Nucleus accumbens (tissue), 56 donors: ENCODE measurements around the gene SAMD13.
"Not testable (repeated sequence)": the region's sequence is repeated elsewhere in the genome, so short reads cannot be mapped to it uniquely, and the experiment has no call there.

Experiments used
- DNase-seq, 56 donors: peaks; one replicate each; lab custom pipeline; 2025; lab: John Stamatoyannopoulos, UW

SAMD13 gene

DNA sequence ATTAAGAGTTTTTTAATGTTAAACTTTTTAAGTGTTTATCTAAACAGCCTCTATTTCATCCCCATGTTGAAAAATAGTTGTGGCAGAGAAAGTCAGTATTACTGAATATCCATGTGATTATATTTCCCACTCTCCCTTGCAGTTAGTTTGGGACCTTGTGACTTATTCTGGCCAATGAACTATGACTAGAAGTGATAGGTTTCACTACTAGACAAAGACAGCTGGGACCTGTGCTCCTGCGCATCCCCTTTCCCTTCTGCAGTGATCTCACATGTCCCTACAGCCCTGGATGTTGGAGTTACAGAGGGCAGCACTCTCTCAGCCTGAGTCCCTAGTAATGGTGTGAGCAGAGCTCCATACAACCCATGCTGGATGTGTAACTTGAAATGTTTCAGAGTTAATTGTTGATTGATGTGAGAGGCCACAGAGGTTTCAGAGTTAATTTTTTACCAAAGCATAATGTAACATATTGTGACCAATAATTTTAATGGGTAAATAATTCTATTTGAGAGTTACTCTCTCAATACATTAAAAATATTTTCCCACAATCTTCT lies 18.7 kb upstream of the SAMD13 start:
- DNase-seq: no peak

DNA sequence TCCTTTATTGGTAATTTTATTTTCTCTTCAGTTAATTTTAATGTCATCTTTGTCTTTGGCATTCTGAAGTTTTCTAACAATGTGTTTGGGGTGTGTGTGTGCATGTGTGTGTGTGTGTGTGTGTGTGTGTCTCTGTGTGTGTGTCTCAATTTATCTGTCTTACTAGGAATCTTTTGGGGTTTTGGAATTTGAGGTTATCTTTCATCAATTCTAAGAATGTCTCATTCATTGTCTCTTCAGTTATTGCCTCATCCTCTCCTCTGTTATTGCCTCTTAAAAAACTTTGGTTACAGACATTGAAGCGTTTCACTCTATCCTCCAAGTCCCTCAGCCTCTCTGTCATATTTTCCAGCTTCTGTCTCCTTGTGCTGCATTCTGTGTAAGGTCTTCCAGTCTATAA lies 18.1 kb upstream of the SAMD13 start:
- DNase-seq: no peak

DNA sequence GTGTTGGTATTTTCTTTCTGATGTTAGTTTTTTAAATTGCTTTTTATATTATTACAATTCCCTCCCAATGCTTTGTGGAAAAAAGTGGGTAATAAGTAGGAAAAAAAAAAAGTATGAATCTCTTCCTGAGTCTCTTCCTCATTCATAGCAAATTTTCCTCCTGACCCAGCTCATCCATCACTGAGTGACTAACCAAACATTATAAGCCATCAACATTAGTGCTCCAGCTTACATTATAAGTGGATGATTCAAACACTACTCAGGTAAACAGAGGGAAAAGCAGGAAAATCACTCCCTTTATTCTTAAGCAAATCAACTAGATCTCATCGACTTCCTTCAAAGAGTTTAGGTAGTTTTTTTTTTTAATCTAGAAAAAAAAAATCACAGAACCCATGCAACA lies 15.4 kb upstream of the SAMD13 start:
- no peak for DNase-seq

DNA sequence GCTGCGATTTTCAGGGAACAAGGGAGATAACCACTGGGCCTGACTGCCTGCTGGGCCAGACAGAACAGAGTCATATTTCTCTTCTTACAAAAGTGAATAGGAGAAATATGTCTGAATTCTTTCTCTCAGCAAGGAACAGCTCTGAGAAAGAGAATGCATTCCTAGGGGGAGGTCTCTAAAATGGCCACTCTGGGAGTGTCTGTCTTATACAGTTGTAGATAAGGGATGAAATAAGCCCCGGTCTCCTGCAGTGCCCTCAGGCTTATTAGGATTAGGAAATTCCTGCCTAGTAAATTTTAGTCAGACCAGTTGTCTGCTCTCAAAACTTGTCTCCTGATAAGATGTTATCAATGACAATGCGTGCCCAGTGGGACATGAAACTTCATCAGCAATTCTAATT lies 14.1 kb upstream of the SAMD13 start:
- DNase-seq: not testable (repeated sequence)

DNA sequence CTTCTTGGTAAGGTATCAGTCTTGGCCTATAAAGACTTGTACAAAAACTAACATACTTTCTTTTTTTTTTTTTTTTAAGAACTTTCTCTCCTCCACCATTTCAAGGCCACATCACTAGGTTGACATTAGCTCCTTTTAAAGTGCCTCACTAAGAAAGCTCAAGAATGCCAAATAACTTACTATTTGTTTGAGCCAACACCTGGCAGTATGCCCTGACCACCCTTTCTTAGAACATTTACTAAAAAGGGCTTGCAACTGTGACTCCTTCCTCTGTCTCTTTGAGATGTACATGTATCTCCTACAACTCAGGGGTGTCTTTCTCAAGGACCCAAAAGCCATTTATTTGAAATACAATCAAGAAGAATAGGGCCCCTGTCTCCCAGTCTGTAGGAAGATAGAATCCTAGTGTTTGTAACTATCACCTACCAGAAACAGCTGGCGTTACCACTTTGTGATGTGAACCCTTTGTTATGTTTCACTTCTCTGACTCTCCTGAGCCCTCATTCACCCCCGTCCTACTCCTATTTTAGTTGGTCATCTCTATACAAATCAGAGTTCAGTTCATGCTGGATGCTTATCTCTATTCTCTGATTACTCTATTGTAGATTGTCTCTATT lies 12.2 kb upstream of the SAMD13 start:
- DNase-seq: peak in 4 of 56 donors; percentile 2 to 16 (median 7)

DNA sequence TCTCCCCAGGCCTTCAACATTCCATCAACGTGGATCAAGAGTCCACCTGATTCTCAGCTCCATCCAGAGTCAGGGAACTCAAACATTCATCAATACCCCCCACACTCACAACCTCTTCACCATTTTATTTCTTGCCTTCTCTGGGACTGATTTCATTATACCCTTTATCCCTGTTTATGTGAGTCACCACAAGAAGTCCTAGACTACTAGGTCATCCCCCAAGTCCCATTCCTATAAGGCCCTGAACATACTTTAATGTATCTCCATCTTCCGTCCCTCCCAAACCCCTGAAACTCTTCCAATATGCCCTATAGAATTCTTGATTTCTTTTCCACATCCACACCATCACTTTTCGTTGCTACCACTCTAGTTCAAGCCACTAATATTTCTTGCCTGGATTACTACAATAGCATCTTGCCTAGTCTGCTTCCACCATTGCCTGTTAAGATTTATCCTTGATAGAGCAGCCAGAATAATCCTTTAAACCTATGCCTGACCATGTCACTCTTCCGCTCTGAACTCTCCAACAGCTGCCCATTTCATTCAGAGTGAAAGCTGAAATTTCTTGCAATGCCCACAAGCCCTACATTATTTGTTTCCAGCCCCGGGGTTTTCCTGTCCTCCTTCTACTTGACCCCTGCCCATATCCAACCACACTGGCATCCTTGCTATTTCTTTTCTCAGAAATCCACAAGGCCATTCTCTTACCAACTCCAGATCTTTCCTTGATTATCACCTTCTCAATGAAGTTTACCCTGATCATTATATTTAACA lies 9.4 kb upstream of the SAMD13 start:
- DNase-seq: no peak

DNA sequence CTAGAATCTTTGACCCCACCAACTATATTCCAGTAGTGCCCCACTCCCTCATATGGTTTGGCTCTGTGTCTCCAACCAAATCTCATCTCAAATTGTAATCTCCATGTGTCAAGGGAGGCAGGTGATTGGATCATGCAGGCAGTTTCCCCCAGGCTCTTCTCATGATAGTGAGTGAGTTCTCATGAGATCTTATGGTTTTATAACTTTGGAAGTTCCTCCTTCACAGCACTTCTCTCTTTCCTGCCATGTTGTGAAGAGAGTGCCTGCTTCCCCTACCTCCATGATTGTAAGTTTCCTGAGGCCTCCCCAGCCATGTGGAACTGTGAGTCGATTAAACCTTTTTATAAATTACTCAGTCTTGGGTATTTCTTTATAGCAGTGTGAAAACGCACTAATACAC lies 7.7 kb upstream of the SAMD13 start:
- DNase-seq: no peak

DNA sequence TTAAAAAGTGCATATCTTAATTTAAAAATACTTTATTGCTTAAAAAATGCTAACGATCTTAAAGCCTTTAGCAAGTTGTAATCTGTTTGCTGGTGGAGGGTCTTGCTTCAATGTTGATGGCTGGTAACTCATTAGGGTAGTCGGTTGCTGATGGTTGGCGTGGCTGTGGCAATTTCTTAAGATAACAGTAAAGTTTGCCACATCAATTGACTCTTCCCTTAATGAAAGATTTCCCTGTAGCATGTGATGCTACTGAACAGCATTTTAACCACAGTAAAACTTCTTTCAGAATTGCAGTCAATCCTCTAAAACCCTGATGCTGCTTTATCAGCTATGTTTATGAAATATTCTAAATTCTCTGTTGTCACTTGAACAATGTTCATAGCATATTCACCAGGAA lies 6.8 kb upstream of the SAMD13 start:
- no peak for DNase-seq

DNA sequence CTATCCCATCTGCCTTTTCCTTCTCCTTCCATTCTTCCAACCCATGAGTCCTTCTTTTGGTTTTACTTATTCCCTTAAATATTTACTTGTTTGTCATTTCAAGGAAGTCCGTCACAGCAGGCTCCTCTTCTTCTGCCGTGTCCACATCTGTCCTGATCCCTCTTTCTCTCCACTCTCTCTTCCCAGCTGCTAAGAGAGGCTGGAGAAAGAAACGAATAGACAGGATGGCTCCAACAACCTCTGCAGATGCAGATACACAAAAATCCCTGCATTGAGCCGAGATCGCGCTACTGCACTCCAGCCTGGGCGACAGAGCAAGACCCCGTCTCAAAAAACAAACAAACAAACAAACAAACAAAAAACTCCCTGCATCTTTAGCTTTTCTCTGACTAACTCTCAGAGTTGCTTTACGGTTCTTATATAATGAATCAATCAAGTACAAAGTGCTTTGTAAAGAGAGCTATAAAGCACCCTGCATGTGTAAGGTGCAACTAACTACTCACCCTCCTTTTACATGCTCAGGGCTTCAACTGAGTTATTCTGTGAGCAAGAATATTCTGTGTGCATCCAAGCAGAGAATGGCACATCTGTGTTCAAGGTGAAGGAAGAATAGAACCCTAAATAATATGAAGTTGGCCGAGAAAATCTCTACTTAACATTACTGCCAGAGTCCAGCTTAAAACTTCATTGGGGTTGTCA lies 3.8 kb upstream of the SAMD13 start:
- DNase-seq: peak in 7 of 56 donors; percentile 1 to 42 (median 2)

DNA sequence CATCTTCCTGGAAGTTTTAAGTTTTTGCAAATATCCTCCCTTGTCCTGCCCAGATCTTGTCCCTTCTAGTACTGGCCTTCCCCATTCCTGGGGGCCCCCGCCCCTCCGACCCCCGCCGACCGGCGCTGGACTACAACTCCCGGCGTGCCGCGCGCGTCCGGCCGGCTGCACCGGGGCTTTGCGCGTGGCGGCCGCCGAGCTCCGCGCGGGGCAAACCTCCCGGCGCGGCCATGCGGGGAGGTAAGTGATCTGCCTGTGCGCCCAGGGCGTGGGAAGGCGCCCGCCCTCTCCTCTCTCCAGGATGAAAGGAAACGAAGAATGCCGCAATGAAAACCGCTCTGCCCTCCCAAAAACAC lies 3.2 kb upstream of the SAMD13 start:
- peak in 46 of 56 donors; percentile 6 to 86 (median 64) for DNase-seq

DNA sequence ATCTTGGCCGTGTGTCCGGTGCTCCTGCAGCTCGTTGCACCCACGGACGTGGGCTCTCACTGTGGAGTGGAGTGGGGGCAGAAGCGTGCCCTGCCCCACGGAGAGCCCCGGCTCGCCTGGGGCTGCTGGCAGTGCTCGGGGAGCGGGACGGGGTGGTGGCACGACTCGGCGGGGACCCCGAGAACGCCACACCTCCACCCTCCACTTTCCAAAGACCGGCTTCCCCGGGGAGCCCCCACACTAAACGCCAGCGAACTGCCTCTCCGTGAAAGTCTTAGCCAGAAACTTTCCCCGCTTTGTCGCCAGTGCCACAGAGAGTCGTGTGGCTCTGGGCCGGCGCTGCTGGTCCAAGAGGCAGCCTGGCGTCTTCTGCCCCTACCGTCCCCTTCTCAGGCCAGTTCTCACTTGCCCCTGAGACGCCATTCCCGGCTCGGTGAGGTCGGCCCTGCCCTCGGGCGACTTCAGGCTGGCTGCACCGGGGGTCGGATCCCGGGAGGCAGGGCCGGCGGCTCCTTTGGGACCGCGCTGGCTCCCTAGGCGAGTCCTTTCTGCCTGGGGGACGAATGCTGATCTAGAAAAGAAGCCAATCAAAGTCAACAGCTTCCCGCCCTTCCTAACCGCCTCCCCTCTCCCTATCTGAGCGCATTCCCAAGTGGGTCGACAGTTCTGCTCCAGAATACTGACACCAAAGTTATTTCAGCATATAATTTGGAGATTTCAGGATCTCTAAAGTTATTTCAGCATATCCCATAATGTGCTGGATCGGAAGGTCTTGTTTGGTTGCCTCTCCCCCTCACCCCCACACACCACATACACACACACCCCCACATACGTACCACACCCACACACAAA lies 2.6 kb upstream of the SAMD13 start:
- DNase-seq: peak in 42 of 56 donors; percentile 15 to 90 (median 70)

DNA sequence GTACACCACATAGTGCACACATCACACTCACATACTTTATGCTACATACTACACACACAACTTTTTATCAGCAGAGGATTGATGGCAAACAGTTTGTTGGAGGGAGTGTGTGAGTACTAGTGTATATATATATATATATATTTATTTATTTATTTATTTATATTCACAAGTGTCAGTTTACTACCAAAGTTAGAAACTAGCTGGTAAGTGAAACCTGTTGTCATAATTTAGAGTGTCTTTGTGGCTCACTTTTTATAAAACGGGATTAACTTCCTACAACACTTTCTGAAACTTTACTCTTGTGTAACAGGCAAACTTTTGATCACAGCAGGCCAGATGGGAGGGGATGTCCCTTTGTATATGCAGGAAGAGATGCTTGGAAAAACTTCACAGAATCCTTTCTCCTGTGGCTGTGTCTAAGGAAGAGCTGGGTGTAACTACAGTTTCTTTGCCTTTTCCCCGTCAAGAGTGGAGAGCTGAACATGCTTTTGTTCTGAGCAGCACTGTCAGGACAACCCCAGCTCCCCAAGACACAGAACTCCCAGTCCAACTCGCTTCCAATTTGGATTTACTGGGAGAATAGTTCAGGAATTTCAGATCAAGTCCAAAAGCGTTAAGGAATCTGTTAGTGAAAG lies 1.9 kb upstream of the SAMD13 start:
- DNase-seq: peak in 15 of 56 donors; percentile 1 to 45 (median 11)

DNA sequence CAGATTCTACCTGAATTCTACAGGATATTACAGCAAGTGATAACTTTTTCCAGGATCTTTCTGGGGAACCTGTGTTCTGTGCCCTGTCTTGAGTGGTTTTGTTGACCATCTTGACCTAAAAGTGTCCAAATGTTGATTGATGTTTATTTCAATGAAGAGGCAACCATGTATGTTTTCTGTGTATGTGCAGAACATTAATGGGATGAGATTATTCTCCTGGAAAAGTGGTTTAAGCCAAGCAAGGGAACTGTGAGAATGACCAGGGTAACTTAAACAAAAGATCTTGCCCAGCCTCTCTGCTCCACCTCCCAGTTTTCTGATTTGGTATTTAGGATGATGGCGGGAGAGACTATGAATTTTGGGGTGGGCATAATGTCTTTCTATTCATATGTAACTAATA lies 1.0 kb upstream of the SAMD13 start:
- DNase-seq: no peak

DNA sequence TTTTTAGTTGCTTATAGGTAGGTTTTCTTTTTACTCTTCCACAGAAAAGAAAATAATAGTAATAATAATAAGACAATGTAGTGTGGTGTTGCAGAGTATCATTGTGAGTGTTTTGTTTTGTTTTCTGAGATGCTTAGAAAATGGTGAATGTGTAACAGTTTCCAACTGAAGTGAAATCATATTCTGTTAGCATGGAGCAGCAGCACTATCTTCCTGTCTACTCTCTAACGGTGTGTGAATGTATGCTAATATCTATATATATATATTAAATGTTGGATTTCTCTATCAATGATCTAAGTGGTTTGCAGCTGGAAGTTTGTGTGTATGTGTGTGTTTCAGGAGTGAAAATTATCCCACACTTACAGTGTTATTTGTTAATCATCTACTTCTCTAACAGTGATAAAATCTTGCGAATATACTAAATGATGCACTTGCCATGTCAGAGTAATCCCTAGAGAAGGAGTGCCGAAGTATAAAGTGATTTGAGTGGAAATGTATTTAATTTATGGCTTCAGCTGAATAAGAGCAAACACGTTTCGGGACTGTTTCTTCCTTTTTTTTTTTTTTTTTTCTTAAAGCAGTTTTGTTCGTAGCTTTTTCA lies 377 bp downstream of the SAMD13 start:
- DNase-seq: no peak

DNA sequence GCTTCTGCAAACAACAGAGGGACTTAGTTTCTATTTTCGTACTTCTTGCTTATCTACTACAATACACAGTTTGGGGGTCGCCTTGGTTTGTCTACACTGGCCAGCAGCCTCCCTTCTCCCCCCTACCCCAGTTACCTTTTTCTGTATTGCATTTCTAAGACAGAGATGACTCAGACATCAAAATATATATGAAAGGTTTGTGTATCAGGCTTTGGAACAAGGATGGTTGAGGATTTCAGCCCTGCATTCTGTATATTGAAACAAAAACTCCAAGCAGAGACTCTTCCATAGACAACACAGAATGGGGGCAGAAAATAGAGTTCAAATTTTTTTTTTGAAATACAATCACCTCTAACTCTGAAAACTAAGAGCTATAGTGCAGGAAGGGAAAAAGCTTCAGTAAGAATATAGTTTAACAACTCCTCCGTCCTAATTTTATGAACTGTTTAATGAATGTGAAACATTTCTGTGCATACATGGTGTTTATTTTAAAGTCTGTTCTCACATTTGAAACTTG lies 1.9 kb downstream of the SAMD13 start:
- peak in 13 of 56 donors; percentile 1 to 63 (median 16) for DNase-seq

DNA sequence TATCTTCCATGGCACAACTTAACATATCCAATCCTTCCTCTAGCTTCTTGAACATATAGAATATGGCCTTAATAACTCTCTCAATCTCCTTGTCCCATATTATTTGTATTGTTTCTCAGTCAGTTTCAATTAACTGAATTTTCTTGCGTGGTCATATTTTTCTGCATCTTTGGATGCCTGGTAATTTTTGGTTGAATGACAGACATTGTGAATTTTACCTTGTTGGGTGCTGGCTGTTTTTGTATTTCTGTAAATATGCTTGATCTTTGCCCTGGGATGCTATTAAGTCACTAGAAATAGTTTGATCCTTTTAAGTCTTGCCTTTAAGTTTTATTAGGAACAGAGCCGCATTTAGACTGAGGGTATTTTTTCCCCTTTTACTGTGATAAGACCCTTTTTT lies 5.9 kb downstream of the SAMD13 start:
- DNase-seq: no peak

DNA sequence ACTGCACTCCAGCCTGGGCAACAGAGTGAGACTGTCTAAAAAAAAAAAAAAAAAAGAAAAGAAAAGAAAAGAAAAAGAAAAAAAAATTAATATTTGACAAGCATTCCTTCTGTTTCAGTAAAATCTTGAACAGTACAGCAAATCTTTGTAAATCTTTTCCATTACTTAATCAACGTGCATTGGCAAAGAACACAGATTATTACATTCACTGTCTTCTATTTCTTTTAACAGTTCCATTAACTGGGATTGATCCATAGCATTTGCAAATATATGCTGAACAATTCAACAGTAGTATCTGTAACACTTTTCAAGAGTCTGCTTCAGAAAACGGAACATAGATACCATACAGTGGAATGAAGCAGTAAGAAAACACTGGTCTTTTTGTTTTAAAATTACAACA lies 9.8 kb downstream of the SAMD13 start:
- DNase-seq: no peak

DNA sequence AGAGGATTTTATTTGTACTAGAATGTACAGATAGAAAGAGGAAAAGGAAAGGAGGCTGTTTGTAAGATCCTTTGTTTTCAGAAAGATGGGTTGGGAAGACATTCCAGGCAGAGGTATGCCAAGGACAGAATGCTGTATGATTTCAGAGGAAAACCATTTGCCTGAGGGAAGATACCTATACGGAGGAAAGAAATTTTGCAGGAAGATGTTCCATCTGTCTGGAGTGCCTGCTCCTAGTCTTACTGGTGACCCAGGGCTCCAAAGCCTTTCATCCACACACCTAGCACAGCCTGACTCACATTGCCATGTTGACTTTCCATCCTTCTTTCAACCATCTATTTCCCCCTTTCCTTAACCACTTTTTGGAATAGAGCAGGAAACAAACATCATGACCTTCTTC lies 18.2 kb downstream of the SAMD13 start:
- no peak for DNase-seq

DNA sequence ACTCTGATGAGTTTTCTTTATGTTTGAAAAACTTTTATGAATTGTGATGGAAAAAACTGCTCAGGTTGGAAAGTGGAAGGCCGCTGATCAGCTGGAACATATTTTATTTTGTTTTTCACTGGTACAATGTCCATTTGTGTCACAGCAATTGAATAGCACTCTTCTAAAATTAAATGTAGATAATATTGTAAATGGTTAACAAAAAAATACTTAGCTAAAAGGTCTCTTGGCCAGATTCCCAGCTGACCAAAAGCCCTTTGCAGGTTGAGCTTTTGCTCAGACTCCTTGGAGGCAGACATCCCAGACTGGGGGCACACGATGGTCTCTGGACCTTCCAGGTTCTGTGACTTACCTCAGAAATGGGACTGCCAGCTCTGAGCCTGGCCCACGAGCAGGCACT lies 26.3 kb downstream of the SAMD13 start:
- DNase-seq: no peak
